Testis (tissue), 3 donors: ENCODE data around the gene C4orf54. TPM values are rescaled to one million over a fixed set of nuclear protein-coding genes. Genes with fewer than 3 reads are reported as not detected.

Experiments
- DNase-seq: peaks from one replicate; pipeline ENCODE4 v3.0.0-alpha.2; 2019
- H3K27ac ChIP-seq, 2 donors: fragments of 200-600 bp; sonication (generic); one replicate each; pipeline ENCODE4 v1.5.1; 2019
- H3K27me3 ChIP-seq: fragments of 200-600 bp; sonication (generic); one replicate; pipeline ENCODE4 v1.5.1; 2019
- H3K36me3 ChIP-seq: fragments of 200-600 bp; sonication (generic); one replicate; pipeline ENCODE4 v1.5.1; 2017; ENCODE audit warnings: low read depth; ENCODE audit errors: missing control alignments
- H3K4me1 ChIP-seq: fragments of 200-600 bp; sonication (generic); one replicate; pipeline ENCODE4 v1.5.1; 2019
- H3K4me3 ChIP-seq, 2 donors: fragments of 200-600 bp; sonication (generic); one replicate each; pipeline ENCODE4 v1.5.1; 2017 to 2019
- H3K9me3 ChIP-seq: fragments of 200-600 bp; sonication (generic); one replicate; pipeline ENCODE4 v1.5.1; 2017
- POLR2A ChIP-seq: fragments of 450-650 bp; IDR thresholded peaks from one replicate; pipeline ENCODE4 v1.6.1; 2017; ENCODE audit warnings: antibody characterized with exemption, mild to moderate bottlenecking, moderate library complexity
- WGBS, 2 donors: methylation state at CpG; one replicate each; pipeline ENCODE4 v1.1.5; 2018; 5-methylcytosine and 5-hydroxymethylcytosine counted together
- intact Hi-C: fragments of 100-400 bp; cut with DNase I; formaldehyde crosslinking; loops from one replicate; pipeline ENCODE4 v1.15.1; 2023; ENCODE audit warnings: low total_unique reads
- polyA plus RNA-seq: library from polyadenylated mRNA; stranded (reverse); fragments of 350-450 nt; fragmentation: Illumina TruSeq; extraction: RNeasy Lipid Tissue Mini Kit (QIAGEN cat#74804); gene quantifications from one replicate; pipeline ENCODE4 v1.2.3, GENCODE V29; 2014; ENCODE audit warnings: low read depth, low replicate concordance; ENCODE audit not compliant: insufficient read depth
- total RNA-seq, 2 donors: library from RNA; depleted of rRNA; stranded (reverse); fragments of >200 nt; gene quantifications; one replicate each; pipeline ENCODE4 v1.2.3, GENCODE V29; 2016
- TF ChIP-seq, protein P1 (sequence below), 3 experiments: fragments of 450-650 bp in 2 of 3; fragments of 200-600 bp in 1 of 3; sonication (generic) in 1 of 3; IDR thresholded peaks; one replicate each; pipeline ENCODE4 v1.5.1; 2016 to 2019; ENCODE audit warnings: antibody characterized with exemption in 3 of 3, mild to moderate bottlenecking in 2 of 3, moderate library complexity in 1 of 3

C4orf54 gene
- total and polyA plus RNA-seq, 3 donors from 2014 or later, result 0.39 to 0.81 (median 0.46) TPM

DNA sequence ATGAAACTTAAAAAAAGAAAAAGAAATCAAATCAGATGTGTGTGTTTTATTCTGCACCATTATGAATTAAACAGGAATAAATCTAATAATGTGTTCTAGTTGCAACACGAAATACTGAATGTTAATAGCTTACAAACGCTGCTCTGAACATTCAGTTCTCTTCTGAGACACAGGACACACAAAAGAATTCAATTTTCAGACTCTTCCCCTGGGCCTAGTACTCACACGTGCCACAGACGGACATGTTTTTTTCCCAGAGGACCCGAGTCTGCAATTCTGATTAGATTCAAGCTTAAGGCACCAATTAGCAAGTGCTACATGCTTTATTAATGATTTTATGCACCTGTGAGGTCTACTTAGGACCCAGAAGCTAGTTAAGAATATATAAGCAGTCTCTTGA lies 20.5 kb downstream of the C4orf54 start:
- DNase-seq, result no peak
- Histone ChIP-seq H3K4me3 (no peak overlapping the region), H3K36me3 (no peaks in the 10 kb centered on the region), H3K27ac (no peak overlapping the region), H3K4me1 (no peaks in the 10 kb centered on the region), H3K27me3 (no peaks in the 10 kb centered on the region), H3K9me3 (no peaks in the 10 kb centered on the region)
- WGBS, 2 donors, result 57 to 67% methylated on average over 5 of the region's 5 CpGs
- intact Hi-C loops, result no loop called here
- TF ChIP-seq POLR2A, result no peak
- TF ChIP-seq, protein P1, sequence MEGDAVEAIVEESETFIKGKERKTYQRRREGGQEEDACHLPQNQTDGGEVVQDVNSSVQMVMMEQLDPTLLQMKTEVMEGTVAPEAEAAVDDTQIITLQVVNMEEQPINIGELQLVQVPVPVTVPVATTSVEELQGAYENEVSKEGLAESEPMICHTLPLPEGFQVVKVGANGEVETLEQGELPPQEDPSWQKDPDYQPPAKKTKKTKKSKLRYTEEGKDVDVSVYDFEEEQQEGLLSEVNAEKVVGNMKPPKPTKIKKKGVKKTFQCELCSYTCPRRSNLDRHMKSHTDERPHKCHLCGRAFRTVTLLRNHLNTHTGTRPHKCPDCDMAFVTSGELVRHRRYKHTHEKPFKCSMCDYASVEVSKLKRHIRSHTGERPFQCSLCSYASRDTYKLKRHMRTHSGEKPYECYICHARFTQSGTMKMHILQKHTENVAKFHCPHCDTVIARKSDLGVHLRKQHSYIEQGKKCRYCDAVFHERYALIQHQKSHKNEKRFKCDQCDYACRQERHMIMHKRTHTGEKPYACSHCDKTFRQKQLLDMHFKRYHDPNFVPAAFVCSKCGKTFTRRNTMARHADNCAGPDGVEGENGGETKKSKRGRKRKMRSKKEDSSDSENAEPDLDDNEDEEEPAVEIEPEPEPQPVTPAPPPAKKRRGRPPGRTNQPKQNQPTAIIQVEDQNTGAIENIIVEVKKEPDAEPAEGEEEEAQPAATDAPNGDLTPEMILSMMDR (IDR thresholded peaks at IDR 0.05), result no peak

DNA sequence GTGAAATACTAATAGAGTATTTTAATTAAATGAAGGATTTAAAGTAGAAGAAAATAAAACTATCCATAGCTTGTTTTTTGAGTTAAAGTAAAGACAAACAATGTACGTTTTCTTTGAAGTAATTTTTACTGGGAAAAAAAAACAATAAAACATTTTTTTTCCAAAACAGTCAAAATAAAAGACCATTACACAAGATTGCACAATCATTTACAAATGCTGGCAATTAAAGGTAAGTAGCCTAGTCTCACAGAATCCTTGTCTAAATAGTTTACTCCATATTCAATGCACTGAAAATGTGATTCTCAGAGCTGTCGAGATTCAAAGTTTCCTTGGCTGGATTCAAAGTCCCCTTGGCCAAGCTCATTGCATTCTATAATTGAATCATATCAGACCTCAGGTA lies 21.2 kb downstream of the C4orf54 start:
- Histone ChIP-seq H3K27me3 (no peaks in the 10 kb centered on the region), H3K4me1 (no peaks in the 10 kb centered on the region), H3K9me3 (no peaks in the 10 kb centered on the region), H3K4me3 (no peak overlapping the region), H3K36me3 (no peaks in the 10 kb centered on the region), H3K27ac (no peak overlapping the region)
- 81 to 92% methylated on average over 2 of the region's 2 CpGs for WGBS, 2 donors
- intact Hi-C loops, result no loop called here
- TF ChIP-seq, protein P1 (IDR thresholded peaks at IDR 0.05), result no peak
- no peak for TF ChIP-seq POLR2A
- no peak for DNase-seq

DNA sequence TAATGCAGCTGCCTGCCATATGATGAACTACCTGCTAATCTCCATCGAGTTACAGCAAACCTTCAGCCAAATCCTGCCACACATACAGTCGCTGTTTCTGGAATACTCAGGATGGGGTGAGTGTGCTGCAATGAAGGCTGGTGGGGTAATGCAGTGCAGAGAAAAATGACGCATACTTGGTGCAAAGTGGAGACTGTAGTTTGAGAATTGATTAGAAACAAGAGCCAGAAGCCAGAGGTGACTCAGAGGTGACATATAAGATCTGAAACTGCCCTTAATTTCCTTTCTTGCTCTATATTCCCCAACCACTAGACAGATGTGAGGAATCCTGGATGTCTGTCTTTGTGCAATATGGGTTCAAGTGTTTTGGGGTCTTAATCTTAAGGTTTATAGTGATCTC lies 22.0 kb downstream of the C4orf54 start:
- Histone ChIP-seq H3K27ac (no peak overlapping the region), H3K36me3 (no peaks in the 10 kb centered on the region), H3K27me3 (no peaks in the 10 kb centered on the region), H3K4me3 (no peak overlapping the region), H3K9me3 (no peaks in the 10 kb centered on the region), H3K4me1 (no peaks in the 10 kb centered on the region)
- no peak for DNase-seq
- 85 to 88% methylated on average over 3 of the region's 3 CpGs for WGBS, 2 donors
- intact Hi-C loops, result no loop called here
- TF ChIP-seq POLR2A, result no peak
- TF ChIP-seq, protein P1 (IDR thresholded peaks at IDR 0.05), result no peak

DNA sequence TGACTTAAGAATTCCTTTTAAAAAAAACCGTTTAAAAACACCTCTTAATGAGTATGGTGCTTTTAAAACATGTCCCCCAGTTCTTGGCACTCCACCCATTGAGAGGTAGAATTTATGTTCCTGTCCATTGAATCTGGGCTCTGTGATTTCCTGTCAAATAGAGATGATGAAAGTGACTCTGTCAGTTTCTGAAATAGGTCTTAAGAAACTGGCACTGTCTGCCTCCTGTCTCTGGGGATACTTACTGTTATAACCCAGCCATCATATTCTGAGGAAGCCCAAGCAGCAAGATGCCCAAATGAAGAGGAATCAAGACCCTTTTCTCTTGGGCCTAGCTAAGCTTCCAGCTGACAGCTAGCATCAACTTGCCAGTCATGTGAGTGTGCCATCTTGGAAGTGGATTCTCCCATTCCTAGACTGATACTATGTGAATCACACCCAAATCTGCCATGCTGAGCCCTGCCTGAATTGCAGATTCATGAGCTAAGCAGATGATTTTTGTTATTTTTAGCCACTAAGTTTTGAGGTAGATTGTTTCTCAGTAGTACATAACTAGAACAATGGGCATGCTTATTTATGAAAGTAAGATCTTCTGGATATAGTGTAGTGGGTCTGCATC lies 22.8 kb downstream of the C4orf54 start:
- intact Hi-C loops, result no loop called here
- DNase-seq, result no peak
- Histone ChIP-seq H3K4me3 (no peak overlapping the region), H3K27me3 (no peaks in the 10 kb centered on the region), H3K9me3 (no peaks in the 10 kb centered on the region), H3K4me1 (no peaks in the 10 kb centered on the region), H3K27ac (no peak overlapping the region), H3K36me3 (no peaks in the 10 kb centered on the region)
- WGBS, 2 donors, result 72 to 76% methylated on average over 1 of the region's 1 CpG
- TF ChIP-seq POLR2A, result no peak
- TF ChIP-seq, protein P1 (IDR thresholded peaks at IDR 0.05), result no peak

DNA sequence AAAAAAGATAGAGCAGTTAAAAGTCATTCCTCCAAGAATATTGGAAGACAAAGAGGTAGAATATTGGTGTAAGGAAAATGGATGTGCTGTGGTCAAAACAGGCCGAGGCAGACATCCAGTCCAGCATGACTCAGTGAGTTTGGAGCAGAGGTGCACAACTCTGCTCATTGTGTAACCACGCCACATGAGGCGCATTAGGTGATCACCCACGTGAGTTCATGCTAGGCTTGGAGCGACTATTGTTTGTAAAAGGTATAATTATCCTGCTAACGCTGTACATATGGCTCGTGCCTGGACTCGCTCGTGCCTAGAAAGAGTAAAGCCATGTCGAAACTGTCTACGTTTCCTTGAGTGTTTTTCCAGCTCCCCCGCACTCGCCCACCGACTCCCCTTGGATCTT lies 23.9 kb downstream of the C4orf54 start:
- Histone ChIP-seq H3K27me3 (no peaks in the 10 kb centered on the region), H3K4me3 (no peak overlapping the region), H3K4me1 (no peaks in the 10 kb centered on the region), H3K36me3 (no peaks in the 10 kb centered on the region), H3K9me3 (no peaks in the 10 kb centered on the region), H3K27ac (no peak overlapping the region)
- no peak for DNase-seq
- TF ChIP-seq, protein P1 (IDR thresholded peaks at IDR 0.05), result no peak
- no peak for TF ChIP-seq POLR2A
- intact Hi-C loops, result no loop called here
- WGBS, 2 donors, result 80 to 90% methylated on average over 14 of the region's 14 CpGs
